AG09319 (cell line): ENCODE results near the gene ARRB2.

Source experiments
- DNase-seq: peaks from one replicate; pipeline ENCODE4 v3.0.0-alpha.2; 2010; ENCODE audit warnings: low read depth; ENCODE audit errors: extremely low read depth
- CTCF ChIP-seq: IDR thresholded peaks from 2 replicates; pipeline ENCODE4 v1.5.1; 2011; ENCODE audit warnings: low read depth, mild to moderate bottlenecking, inconsistent platforms, low read length, moderate library complexity

Gene ARRB2

GRCh38 chr17:4747847-4748246, 37.4 kb downstream of the ARRB2 start:
- TF ChIP-seq CTCF, result no peak
- DNase-seq, result no peak

GRCh38 chr17:4748686-4749085, 38.3 kb downstream of the ARRB2 start:
- TF ChIP-seq CTCF, result no peak

GRCh38 chr17:4750606-4751005, 40.2 kb downstream of the ARRB2 start:
- TF ChIP-seq CTCF, result no peak

More at GRCh38 chr17:4748686-4749085, 38.3 kb downstream of the ARRB2 start:
- DNase-seq, result no peak

GRCh38 chr17:4751932-4752331, 41.5 kb downstream of the ARRB2 start:
- no peak for TF ChIP-seq CTCF
- DNase-seq, result no peak

More at GRCh38 chr17:4750606-4751005, 40.2 kb downstream of the ARRB2 start:
- DNase-seq, result no peak

GRCh38 chr17:4753392-4753791, 43.0 kb downstream of the ARRB2 start:
- DNase-seq, result no peak
- no peak for TF ChIP-seq CTCF

- no peak for TF ChIP-seq CTCF
- DNase-seq, result no peak
These were observed 49.4 kb downstream of the ARRB2 start for GRCh38 chr17:4759776-4760236.

- no peak for DNase-seq
- TF ChIP-seq CTCF, result no peak
These were observed 54.2 kb downstream of the ARRB2 start for GRCh38 chr17:4764595-4764994.
